HG03442 (cell line): ENCODE data around the gene EFCAB5.
"Not testable (repeated sequence)": the region's sequence is repeated elsewhere in the genome, so short reads cannot be mapped to it uniquely, and the experiment has no call there.

ENCODE experiments used
- ATAC-seq: cut with Tn5 transposase; IDR thresholded peaks from one replicate; pipeline ENCODE4 v1.9.1; 2021; ENCODE audit warnings: mild to moderate bottlenecking, moderate library complexity; ENCODE audit not compliant: unreplicated experiment

The EFCAB5 gene

DNA sequence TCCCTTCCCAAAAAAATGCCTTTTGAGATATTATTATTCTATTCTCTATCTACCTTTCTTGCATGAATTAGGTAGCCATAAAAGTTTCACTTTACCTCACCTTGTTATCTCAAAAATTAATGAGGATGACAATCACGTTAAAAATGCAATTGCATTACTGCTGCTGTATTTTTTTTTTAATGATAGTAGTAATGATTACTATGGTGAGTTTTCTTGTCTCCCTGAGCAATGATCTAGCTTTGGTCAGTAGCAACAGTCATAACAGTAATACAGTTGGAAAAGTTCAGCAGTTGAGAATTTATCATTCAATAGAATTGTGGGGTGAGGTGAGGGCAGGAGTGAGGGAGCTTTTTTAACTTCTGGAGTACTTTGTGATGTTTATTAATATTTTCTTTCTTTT, at the start of gene EFCAB5:
Gene EFCAB5 (plus strand): TSS at position 301 of the 400 bp plus-strand sequence. CDS start 163 bp downstream, outside the sequence.
- ATAC-seq, result no peak

DNA sequence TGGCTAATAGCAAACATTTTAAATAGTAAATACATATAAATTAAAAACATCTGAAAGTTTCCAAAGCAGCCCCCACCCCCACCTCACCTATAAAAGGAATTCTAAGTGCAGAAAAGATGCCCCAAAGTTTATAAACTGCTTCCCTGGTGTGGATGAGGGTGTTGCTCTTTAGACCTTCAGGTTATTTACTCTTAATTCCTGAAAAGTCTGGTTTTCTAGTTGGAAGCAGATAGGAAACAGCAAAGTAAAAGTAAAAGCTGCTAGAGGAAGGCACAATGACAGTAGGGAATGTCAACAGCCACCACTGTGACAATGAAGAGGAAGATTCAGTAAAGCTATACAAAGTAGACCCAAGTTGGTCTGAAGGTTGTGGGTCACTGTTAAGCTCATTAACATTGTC, 49.2 kb upstream of the EFCAB5 start:
- ATAC-seq, result no peak

DNA sequence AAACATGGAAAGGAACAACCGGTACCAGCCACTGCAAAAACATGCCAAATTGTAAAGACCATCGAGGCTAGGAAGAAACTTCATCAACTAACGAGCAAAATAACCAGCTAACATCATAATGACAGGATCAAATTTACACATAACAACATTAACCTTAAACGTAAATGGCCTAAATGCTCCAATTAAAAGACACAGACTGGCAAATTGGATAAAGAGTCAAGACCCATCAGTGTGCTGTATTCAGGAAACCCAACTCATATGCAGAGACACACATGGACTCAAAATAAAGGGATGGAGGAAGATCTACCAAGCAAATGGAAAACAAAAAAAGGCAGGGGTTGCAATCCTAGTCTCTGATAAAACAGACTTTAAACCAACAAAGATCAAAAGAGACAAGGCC, 44.3 kb upstream of the EFCAB5 start:
- not testable (repeated sequence) for ATAC-seq

DNA sequence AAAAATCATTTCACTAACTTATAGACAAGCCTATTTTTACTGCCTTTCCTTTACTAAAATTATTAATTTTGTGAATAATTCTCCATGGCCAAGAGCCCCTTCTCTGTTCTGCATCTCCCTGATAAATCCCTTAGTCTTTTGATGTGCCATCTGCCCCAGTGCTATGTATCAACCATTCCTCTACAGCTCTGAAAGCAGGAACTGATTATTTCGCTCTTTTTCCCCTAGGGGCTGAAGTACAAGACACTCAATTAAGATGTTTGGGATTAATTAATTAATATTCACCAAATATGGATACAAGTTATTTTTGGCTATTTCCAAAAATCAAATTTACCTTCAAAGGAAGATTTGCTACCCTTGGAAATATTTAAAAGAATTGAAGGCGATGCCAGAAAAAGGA, 38.0 kb upstream of the EFCAB5 start:
- no peak for ATAC-seq

DNA sequence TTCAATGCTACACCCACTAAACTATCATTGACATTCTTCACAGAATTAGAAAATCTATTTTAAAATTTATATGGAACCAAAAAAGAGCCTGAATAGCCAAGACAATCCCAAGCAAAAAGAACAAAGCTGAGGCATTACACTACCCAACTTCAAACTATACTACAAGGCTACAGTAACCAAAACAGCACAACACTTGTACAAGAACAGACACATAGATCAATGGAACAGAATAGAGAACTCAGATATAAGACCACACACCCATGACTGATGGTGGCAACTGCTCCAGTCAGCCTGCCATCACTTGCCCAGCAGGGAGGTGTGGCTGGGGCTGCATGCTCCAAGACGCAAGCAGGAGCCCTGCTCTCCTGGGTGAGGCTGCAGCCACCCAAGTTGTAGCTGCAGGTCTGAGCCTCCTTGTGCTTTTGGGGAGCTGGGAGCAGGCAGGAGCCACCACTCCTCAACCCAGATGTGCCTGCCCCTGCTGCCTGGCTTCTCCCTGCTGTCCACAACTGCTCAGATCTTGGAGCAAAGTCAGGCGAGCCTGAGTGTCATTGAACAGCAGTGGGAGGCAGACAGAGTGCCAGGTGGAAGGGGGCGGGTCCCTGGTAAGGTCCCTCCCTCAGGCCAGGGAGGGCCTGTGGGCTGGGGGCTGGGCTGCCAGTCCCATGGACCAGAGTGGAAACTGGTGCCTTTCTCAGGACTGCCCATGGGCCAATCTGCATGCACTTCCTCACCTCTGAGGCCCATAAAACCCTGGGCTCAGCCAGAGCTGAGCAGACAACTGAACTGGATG, 36.2 kb upstream of the EFCAB5 start:
- ATAC-seq, result no peak

DNA sequence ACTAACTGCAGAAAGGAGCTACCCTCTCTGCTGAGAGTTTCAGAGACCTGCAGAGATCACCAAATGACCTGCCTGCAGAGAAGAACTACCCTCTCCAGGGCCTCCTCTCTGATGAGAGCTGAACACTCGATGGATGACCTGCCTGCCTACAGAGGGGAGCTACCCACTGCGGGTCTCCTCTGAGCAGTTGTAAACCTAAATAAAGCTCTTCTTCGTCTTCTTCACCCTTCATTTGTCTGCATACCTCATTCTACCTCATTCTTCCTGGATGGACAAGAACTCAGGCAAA, 35.6 kb upstream of the EFCAB5 start:
- no peak for ATAC-seq

DNA sequence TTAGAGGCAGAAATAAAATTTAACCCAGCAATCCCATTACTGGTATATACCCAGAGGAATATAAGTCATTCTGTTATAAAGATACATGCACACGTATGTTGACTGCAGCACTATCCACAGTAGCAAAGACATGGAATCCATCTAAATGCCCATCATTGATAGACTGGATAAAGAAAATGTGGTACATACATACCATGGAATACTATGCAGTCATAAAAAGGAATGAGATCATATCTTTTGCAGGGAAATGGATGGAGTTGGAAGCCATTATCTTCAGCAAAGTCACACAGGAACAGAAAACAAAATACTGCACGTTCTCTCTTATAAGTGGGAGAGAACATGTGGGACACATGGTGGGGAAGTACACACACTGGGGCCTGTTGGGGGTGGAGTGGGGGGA, 34.5 kb upstream of the EFCAB5 start:
- no peak for ATAC-seq

DNA sequence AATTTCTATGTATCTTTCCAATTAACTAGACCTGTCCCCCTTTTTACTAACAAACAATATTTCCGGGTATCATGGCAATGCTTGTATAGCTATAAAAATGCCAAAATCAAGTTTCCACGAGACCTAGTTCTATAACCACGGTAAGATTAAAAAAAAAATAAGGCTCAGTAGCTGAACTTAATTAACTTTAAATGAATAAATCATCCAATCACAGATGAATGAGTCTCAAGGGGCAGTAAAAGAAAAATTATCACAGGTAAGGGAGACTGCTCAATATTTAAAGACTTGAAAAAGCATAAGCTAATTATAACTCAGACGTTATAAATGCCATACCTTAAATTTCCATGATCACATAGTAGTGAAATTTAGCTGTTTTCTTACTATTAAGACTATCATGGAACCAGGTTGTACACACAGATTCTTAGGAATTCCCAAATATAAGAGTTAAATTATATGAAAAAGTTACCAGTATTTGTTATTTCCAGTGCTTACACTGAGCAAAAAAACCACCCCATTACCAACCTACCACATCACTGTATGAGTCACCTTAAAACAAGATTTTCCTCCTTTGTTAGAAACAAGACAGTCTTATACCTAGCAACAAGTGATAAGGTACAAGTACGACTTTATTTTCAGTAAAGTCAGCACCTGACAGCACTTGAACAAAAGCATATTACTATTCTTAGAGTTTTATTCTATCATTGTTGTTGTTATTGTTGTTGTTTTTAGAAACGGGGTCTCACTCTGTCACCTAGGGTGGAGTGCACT, 32.0 kb upstream of the EFCAB5 start:
- ATAC-seq, result no peak

DNA sequence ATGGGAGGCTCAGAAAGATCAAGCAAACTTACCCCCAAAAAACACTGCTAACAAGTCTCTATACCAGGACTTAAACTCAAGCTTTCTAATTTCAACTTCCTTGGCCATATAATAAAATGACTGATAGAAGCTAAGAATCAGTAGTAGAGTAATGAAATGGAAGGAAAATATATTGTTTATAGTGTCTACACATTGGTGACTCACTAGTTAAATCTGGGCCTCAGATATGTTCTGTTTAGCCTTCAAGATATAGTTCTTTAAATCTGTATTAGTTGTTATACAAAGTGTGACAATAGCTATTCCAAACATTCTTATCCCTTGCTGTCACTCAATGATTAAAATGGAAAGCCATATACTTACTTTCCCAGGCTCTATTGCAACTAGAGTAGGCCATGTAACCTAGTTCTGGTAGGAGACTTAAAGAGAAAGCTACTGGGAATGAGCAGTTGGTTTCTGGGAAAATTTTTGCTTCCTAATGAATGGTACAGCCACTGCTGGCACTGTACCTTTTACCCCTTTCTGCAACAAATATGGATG, 29.7 kb upstream of the EFCAB5 start:
- no peak for ATAC-seq

DNA sequence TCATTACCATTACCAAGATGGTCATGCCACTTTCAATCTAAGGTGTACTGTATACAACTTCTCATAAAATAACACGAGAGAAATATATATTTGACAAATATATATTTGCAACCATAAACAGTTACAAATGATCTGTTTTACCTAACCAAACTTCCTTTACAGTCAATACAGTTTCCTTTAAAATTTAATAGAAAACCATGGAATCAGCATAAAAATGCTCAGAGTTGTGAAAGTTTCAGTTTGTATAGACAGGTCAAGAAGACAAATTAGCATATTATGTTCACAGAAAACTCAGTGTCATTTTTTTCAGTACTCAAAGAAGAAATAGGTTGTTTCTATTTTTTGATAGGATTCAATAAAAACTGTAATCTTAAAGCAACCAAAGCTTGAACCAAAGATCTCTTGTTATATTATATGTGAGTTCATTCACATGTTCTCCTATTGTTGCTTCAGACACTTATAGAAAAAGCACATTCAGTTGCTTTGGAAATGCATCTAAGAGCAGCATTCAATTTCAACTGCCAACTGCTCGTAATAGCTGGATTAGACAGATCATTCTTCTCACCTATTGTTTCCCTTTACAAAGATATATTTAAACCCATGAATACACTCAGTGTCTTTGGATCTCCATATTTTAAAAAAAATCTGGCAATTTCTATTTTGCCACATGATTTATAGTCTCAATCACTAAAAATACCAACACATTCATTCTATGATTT, 26.5 kb upstream of the EFCAB5 start:
- ATAC-seq, result no peak

DNA sequence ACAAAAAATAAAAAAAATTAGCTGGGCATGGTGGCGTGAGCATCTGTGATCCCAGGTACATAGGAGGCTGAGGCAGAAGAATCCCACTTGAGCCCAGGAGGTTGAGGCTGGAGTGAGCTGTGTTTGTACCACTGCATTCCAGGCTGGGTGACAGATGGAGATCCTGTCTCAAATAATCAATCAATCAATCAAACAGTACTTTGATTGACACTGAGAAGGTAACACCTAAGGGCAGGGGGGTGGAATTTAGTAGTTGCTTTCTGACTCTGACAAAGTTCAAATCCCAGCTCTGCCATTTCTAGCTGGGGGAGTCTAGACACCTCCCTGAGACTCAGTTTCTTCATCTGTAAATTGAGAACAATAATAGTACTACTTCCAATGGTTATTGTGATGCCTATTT, 23.4 kb upstream of the EFCAB5 start:
- ATAC-seq, result no peak

DNA sequence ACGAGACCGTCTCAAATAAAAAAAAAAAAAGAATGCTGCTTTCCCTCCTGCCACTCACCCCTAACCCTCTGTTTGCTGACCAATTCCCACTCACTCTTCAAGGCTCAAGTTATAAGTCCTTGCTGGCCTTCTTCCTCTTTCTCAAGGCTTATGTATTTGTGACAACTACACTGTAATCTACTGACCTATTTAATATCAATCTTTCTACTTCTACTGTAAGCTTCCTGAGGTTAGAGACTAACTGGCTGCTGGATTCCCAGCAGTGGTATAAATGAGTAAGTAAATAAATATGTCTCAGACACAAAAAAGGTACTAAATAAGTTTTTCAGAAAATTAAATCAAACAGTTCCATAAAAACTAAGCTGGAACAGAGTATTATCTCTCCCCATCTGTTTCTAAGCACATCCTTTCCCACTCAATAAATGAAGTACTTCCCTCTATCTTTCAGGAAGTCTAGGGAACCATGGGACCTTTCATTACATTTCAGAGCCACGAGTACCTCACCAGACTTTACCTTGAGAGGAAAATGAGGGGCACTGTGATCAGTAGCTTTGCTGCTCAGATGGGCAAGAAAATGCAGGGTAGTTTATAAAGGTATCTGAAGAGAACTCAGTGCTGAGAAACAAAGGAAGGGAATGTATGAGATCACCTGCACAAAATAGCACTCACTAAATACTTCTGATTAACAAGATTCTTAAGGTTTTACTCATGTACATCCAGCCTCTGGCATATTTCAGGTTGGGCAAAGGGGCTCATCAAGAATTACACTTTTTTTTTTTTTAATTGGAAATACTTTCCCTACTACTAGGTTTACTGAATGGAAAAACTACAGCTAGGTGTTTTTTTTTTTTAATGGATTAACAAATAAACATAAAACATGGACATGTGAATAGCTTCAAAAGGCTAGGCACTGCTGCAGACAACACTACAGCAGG, 22.2 kb upstream of the EFCAB5 start:
- ATAC-seq, result no peak

DNA sequence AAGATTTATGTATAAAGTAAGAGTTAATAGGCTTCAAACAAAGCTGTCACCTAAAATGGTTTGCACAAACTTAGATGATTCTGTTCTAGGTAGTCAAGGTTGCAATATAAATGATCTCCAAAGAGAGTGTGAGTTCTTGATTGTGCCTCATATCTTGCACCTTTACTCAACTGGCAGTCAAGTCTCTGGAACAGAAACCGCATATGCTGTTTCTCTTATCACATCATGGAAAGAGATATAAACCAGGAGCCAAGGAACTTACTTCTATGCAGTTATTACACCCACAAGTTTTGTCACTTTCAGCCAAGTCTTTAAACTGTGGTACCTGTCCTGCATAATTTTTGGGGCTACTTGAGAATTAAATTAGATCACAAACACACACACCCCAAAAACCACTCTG, 16.6 kb upstream of the EFCAB5 start:
- no peak for ATAC-seq

DNA sequence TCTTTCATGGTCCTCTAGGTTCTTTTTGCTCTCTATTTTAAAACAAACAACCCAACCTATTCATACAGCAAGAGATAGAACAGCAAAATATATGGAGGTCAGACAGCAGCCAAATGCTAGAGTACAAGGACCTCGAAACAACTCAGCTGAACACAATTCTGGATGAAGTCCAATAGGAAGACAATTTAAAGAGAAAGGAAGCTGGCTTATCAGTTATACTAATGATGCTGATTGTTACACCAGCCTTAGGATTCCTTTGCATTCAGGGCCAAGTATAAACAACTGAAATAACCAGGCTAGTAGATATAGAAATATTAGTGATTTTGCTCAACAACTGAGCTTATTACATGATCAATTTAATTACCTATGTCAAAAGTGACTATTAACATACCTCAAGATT, 13.9 kb upstream of the EFCAB5 start:
- no peak for ATAC-seq

DNA sequence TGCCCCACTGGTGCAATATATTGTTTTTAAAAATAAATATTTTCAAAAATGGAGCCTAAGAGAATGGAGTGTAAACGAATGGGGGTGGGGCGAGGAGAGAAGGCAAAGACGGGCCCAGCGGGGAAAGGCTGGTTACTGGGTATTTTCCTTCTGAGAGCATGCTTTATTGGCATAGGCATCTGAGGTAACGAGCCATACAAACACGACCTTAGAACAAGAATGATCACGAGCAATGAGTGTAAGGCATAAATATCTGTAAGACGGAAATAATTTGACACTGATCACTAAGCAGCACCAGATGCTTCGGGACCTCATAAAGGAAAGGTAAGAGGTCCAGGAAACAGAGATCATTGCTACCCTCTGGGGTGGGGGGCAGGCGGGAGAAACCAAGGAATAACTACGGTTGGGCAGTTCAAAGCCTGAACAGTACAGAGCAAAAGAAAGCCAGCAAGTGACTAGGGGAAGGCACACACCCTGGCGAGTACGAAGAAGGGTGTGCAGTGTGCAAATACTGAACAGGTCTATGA, 12.4 kb upstream of the EFCAB5 start:
- no peak for ATAC-seq

DNA sequence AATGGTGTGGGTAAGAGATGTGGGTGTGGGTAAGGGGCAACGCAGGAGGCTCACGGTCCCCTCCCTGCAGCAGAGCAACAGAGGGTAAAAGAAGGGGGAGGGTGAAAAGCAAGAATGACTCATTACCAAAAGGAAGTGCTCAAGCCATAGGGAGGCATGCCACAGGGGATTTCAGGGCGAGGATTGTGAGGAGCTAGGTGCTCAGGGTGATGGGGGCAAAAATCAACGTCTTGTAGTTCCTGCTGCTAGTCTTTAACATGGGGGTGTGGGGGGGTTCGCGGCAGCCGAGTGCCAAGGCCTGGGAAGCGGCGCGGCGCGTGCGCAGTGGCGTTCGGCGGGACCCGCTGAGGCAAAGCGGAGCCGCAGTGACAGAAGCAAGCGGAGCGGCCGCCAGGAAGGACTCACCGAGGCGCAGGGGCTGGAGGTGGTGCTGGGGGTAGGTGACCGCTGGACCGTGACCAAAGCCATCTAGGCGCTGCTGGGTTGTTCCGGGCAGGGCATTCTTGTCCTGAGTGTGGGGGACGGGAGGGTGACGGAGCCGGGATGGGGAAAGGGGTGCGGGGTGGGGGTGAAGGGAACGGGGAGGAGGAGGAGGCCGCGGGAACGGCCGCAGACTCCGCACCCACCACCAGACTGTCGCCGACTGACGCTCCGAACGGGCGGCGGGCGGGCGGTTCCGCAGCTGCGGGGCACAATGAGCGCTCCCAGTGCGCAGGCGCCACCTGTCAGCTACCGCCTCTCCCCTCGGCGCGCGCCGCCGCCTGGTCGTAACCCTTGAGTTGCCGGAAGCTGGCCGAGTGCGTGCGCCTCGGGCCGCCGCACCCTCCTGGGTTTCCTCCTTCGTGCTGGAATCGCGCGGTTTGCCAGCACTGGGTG, 11.7 kb upstream of the EFCAB5 start, which contains the start of gene SSH2:
Gene SSH2 (minus strand): TSS at position 696 of the 876 bp plus-strand sequence. CDS start 228 bp downstream, at position 468.
- peak; percentile 55 for ATAC-seq

DNA sequence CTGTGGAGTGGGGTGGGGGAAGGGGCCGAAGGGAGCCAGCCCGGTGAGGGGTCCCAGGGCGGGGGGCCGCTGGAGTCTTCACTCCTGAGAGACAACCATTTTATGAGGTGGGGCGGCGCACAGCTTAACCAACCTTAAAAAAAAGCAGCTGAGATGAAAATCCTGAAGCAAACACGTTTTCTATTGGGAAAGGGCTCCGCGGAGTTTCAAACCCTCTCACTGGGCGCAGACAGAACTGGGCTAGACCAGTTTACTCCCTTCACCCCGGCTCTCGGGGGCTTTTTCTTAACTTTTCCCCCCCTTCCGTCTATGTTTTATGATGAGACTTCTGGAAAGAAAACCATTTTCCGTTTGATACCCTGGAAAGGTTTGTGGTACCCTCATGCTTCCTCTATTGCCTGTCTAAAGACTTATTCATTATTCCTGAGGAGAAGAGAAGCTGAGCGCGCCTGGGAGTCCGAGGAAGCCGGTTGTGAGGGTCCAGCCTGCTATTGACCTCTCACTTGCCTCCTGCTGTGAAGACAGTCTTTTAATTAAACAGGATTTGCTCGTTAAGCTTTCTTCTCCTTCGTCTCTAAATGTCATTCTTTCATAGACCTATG, 10.9 kb upstream of the EFCAB5 start:
- ATAC-seq, result no peak

DNA sequence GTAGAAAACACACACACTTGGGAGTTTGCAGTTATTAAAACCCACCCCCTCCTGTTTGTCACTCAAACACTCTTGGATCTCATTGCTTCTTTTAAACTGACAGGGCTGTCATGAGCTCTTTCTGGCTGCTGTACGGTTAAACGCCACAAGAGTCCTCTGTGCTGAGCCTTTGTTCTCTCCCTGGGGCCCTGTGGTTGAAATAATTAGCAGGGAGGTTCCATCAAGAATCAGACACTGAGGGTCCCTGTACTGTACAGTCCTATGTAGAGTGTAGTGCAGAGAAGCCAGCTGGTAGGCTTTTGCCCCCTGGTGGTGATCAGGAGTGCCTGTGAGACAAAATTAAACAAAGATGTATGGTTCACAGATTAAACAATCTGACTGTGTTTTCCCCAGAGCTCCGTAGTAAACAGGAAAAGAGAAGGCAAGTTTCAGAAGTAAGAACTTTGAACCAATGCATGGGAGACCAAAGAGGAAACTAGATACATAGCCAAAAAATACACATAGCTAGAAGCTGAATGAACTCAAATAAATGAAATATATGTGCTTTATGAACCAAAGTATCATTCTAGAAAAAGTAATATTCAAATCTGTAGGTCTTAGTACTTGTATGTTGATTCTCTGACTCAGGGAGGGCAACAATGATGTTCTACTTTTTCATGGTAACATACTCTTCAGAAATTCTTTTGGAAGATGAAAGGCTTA, 10.1 kb upstream of the EFCAB5 start:
- ATAC-seq, result peak; percentile 47
